Gastrocnemius medialis (tissue), 4 donors: ENCODE measurements around the gene LPCAT1. TPM values are rescaled to one million over a fixed set of nuclear protein-coding genes. Genes with fewer than 3 reads are reported as not detected.

Experiments used
- ATAC-seq, 2 donors: fragments of 150-250 bp; one replicate each; pipeline ENCODE4 v1.9.1; 2016
- DNase-seq, 2 donors: peaks; one replicate each; pipeline ENCODE4 v3.0.0-alpha.2; 2019
- H3K27ac ChIP-seq, 4 donors: fragments of 200-600 bp; sonication (generic); 1 replicate in 1 of 4; 2 replicates in 3 of 4; pipeline ENCODE4 v1.5.1; 2016 to 2018; ENCODE audit warnings: mild to moderate bottlenecking in 2 of 4, moderate library complexity in 1 of 4
- H3K27me3 ChIP-seq, 3 donors: fragments of 200-600 bp; sonication (generic) in 2 of 3; 1 replicate in 1 of 3; 2 replicates in 2 of 3; pipeline versions ENCODE4 v1.5.1 to v1.6.0; 2016 to 2019; ENCODE audit warnings: mild to moderate bottlenecking in 1 of 3, moderate library complexity in 1 of 3
- H3K36me3 ChIP-seq, 2 donors: fragments of 200-600 bp; sonication (generic) in 1 of 2; one replicate each; pipeline ENCODE4 v1.5.1; 2017 to 2018
- H3K4me1 ChIP-seq, 2 donors: fragments of 200-600 bp; sonication (generic) in 1 of 2; one replicate each; pipeline ENCODE4 v1.5.1; 2016 to 2017; ENCODE audit warnings: mild to moderate bottlenecking in 2 of 2
- H3K4me3 ChIP-seq, 4 donors: fragments of 200-600 bp; sonication (generic) in 3 of 4; 1 replicate in 1 of 4; 2 replicates in 3 of 4; pipeline ENCODE4 v1.5.1; 2016 to 2019; ENCODE audit warnings: mild to moderate bottlenecking in 2 of 4
- H3K9me3 ChIP-seq, 3 donors: fragments of 200-600 bp; sonication (generic) in 2 of 3; 1 replicate in 1 of 3; 2 replicates in 2 of 3; pipeline ENCODE4 v1.5.1; 2016 to 2019
- POLR2A ChIP-seq, 2 donors: fragments of 450-650 bp; IDR thresholded peaks; one replicate each; pipeline ENCODE4 v1.6.1; 2017; ENCODE audit warnings: antibody characterized with exemption in 2 of 2, mild to moderate bottlenecking in 2 of 2, moderate library complexity in 2 of 2
- in situ Hi-C, 4 donors: fragments of 200-750 bp; cut with MboI; loops; one replicate each; pipeline versions ENCODE4 v1.15.0 to v1.8.0; 2017; ENCODE audit warnings: low sequenced_read_pairs in 4 of 4
- intact Hi-C: fragments of 100-400 bp; cut with DNase I; formaldehyde crosslinking; loops from one replicate; pipeline ENCODE4 v1.15.1; 2023; ENCODE audit warnings: low total_unique reads
- total RNA-seq, 4 donors: library from RNA; depleted of rRNA; stranded (reverse); fragments of >200 nt; gene quantifications; one replicate each; pipeline versions ENCODE4 v1.1.0 to v1.2.3, GENCODE V29; 2016
- TF ChIP-seq, protein P1 (sequence below), 5 experiments: fragments of 450-650 bp in 3 of 5; fragments of 200-600 bp in 2 of 5; sonication (generic) in 2 of 5; IDR thresholded peaks in 4 of 5; conservative IDR thresholded peaks in 1 of 5; 1 replicate in 4 of 5; 2 replicates in 1 of 5; pipeline ENCODE4 v1.5.1; 2016 to 2019; ENCODE audit warnings: antibody characterized with exemption in 5 of 5, mild to moderate bottlenecking in 3 of 5, moderate library complexity in 3 of 5

Gene LPCAT1
- total RNA-seq, 4 donors from 2014 or later: 1.4 to 9.2 (median 4.2) TPM

DNA sequence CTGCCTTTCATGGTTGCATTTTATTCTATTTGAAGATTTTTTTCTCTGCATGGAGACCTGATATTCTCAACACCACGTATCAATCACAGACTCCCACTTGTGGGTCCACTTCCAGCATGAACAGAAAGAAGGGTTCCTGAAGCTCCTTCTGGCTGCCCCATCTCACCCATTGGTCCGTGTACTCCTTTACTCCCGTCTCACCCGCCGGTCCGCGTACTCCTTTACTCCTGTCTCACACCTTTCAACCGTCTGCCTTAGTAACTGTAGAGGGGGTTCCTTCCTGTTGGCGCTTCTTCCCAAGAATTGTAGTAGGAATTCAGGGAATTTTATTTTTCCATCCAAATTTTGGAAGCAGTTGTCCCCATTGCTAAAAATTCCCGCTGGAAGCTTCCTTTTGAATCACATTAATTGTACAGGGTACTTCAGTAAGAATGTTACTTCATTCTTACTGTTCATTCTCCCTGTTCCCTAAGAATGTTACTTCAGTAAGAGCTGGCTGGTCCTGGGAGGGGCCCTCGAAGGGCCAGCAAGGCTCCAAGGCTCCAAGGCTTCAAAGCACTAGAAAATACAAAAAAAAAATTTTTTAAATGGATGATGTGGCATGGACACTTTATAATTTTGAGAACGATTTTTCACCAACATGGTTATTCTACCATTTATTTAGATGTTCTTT lies 3.9 kb upstream of the LPCAT1 start:
- intact Hi-C loops: no loop called here
- no peak for TF ChIP-seq POLR2A (IDR thresholded peaks at IDR 0.05)
- TF ChIP-seq, protein P1, sequence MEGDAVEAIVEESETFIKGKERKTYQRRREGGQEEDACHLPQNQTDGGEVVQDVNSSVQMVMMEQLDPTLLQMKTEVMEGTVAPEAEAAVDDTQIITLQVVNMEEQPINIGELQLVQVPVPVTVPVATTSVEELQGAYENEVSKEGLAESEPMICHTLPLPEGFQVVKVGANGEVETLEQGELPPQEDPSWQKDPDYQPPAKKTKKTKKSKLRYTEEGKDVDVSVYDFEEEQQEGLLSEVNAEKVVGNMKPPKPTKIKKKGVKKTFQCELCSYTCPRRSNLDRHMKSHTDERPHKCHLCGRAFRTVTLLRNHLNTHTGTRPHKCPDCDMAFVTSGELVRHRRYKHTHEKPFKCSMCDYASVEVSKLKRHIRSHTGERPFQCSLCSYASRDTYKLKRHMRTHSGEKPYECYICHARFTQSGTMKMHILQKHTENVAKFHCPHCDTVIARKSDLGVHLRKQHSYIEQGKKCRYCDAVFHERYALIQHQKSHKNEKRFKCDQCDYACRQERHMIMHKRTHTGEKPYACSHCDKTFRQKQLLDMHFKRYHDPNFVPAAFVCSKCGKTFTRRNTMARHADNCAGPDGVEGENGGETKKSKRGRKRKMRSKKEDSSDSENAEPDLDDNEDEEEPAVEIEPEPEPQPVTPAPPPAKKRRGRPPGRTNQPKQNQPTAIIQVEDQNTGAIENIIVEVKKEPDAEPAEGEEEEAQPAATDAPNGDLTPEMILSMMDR (IDR thresholded peaks at IDR 0.05 in 4 of 5, conservative IDR thresholded peaks at IDR 0.05 in 1 of 5): no peak
- Histone ChIP-seq H3K27ac (no peak overlapping the region), H3K9me3 (no peaks in the 10 kb centered on the region), H3K4me3 (no peak overlapping the region), H3K4me1 (peaks cover 0 to 4% of the 10 kb centered on the region in 2 donors), H3K36me3 (no peaks in the 10 kb centered on the region), H3K27me3 (peaks cover 0 to 2% (median 0%) of the 10 kb centered on the region in 3 donors)
- in situ Hi-C loops: no loop called here
- DNase-seq (no peak), ATAC-seq (no peak)

DNA sequence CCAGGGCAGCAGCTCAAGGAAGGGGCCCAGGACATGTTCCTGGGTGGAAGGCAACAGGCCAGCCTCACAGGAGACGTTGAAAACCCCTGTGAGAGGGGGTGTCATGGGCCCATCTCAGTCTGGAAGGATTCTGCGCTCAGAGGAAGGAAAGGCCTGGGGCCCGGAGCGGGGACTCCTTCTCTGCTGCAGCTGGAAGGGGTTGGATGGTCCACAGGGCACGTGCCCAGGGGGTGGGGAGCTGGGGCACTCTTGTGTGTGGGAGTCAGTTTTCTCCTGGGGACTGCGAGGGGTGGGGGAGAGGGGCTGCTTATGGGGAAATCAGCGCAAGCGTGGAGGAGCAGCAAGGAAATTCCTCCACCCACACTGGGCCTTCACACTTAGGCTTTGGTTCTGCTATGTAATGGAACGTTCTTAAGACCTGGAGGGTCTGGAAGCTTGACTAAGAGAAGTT lies 2.9 kb upstream of the LPCAT1 start:
- peaks cover 0 to 10% of the 10 kb centered on the region in 2 donors for H3K4me1 ChIP-seq
- no peaks in the 10 kb centered on the region for H3K36me3 ChIP-seq
- in situ Hi-C loops (no loop called here), intact Hi-C loops (no loop called here)
- ATAC-seq (no peak), DNase-seq (peak in 1 of 2 donors; percentile 8)
- H3K4me3 ChIP-seq: no peak overlapping the region
- no peak overlapping the region for H3K27ac ChIP-seq
- H3K9me3 ChIP-seq: no peaks in the 10 kb centered on the region
- peaks cover 0 to 6% (median 5%) of the 10 kb centered on the region in 3 donors for H3K27me3 ChIP-seq
- TF ChIP-seq, protein P1 (IDR thresholded peaks at IDR 0.05 in 4 of 5, conservative IDR thresholded peaks at IDR 0.05 in 1 of 5): no peak
- no peak for TF ChIP-seq POLR2A (IDR thresholded peaks at IDR 0.05)

- TF ChIP-seq, protein P1 (IDR thresholded peaks at IDR 0.05 in 4 of 5, conservative IDR thresholded peaks at IDR 0.05 in 1 of 5): no peak
- no peak for TF ChIP-seq POLR2A (IDR thresholded peaks at IDR 0.05)
- no peaks in the 10 kb centered on the region for H3K36me3 ChIP-seq
- DNase-seq (peak in 1 of 2 donors; percentile 6), ATAC-seq (no peak)
- peaks cover 0 to 10% of the 10 kb centered on the region in 2 donors for H3K4me1 ChIP-seq
- in situ Hi-C loops: no loop called here
- intact Hi-C loops: no loop called here
- H3K4me3 ChIP-seq: no peak overlapping the region
- H3K9me3 ChIP-seq: no peaks in the 10 kb centered on the region
- H3K27me3 ChIP-seq: peaks cover 0 to 6% (median 5%) of the 10 kb centered on the region in 3 donors
- no peak overlapping the region for H3K27ac ChIP-seq
Observed at GRCh38 chr5:1526190-1526631, 2.5 kb upstream of the LPCAT1 start.

GRCh38 chr5:1525624-1526189 lies 1.9 kb upstream of the LPCAT1 start:
- DNase-seq (peak in 1 of 2 donors; percentile 4), ATAC-seq (no peak)
- TF ChIP-seq, protein P1 (IDR thresholded peaks at IDR 0.05 in 4 of 5, conservative IDR thresholded peaks at IDR 0.05 in 1 of 5): no peak
- TF ChIP-seq POLR2A (IDR thresholded peaks at IDR 0.05): no peak
- Histone ChIP-seq H3K9me3 (no peaks in the 10 kb centered on the region), H3K36me3 (no peaks in the 10 kb centered on the region), H3K4me1 (peaks cover 0 to 10% of the 10 kb centered on the region in 2 donors), H3K4me3 (no peak overlapping the region), H3K27ac (no peak overlapping the region), H3K27me3 (peaks cover 0 to 6% (median 5%) of the 10 kb centered on the region in 3 donors)
- in situ Hi-C loops (no loop called here), intact Hi-C loops (no loop called here)
